GM19467 (cell line): ENCODE data around the gene PTGS2.

Experiments used
- ATAC-seq: cut with Tn5 transposase; IDR thresholded peaks from one replicate; pipeline ENCODE4 v1.9.1; 2021; ENCODE audit warnings: mild to moderate bottlenecking, moderate library complexity; ENCODE audit not compliant: unreplicated experiment

The PTGS2 gene

DNA sequence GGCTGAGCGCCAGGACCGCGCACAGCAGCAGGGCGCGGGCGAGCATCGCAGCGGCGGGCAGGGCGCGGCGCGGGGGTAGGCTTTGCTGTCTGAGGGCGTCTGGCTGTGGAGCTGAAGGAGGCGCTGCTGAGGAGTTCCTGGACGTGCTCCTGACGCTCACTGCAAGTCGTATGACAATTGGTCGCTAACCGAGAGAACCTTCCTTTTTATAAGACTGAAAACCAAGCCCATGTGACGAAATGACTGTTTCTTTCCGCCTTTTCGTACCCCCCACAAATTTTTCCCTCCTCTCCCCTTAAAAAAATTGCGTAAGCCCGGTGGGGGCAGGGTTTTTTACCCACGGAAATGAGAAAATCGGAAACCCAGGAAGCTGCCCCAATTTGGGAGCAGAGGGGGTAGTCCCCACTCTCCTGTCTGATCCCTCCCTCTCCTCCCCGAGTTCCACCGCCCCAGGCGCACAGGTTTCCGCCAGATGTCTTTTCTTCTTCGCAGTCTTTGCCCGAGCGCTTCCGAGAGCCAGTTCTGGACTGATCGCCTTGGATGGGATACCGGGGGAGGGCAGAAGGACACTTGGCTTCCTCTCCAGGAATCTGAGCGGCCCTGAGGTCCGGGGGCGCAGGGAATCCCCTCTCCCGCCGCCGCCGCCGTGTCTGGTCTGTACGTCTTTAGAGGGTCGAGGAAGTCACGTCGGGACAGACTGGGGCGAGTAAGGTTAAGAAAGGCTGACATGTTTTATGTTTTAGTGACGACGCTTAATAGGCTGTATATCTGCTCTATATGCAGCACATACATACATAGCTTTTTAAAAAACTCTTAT, at the start of gene PTGS2:
Gene PTGS2 (minus strand): TSS at position 179 of the 817 bp plus-strand sequence. CDS start 133 bp downstream, at position 46.
- ATAC-seq, result peak; percentile 71

DNA sequence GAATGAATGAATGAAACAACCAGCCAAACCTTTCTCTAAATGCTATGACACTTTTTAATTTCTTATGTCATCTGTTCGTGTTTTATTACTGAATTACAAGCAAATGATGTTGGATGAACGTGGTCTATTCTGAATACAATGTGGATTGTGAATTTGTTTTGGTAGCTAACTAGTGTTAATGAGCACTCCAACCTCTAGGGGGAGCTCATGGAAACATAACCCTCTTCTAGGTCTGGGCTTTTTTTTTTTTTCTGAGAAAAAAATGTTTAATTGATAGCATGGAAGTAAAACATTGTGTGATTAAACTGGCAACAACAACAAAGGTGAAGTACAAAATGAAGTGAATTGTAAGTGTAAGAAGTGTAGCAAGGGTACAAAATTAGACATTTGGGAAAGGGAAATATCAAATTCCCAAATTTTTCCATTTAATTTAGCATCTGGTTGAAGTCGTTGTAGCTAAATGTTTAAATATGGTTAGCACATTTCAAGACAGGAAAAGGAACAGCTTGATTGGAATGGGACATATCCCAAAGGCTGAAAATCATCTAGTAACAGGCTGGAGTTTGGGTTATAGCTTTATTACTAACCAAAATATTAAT, 42.6 kb upstream of the PTGS2 start:
- peak; percentile 96 for ATAC-seq

DNA sequence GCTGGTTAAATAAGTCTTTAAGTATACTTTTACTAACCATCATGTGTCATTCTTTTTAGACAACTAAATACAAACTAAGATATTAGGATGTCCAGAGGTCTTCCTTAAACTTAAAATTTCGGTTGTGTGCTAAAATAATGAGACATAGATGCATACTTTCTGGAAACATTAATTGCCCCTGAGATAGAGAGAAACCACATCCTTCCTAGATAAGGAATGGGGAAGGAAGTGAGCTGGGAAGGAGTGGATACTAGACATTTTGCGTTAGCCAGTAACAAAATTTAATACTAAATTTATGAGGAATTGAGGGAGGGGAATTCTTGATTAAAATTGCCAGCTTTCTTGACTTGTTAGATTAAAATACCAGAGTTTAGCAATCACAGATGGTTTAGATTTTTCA, 37.1 kb upstream of the PTGS2 start:
- ATAC-seq, result no peak

DNA sequence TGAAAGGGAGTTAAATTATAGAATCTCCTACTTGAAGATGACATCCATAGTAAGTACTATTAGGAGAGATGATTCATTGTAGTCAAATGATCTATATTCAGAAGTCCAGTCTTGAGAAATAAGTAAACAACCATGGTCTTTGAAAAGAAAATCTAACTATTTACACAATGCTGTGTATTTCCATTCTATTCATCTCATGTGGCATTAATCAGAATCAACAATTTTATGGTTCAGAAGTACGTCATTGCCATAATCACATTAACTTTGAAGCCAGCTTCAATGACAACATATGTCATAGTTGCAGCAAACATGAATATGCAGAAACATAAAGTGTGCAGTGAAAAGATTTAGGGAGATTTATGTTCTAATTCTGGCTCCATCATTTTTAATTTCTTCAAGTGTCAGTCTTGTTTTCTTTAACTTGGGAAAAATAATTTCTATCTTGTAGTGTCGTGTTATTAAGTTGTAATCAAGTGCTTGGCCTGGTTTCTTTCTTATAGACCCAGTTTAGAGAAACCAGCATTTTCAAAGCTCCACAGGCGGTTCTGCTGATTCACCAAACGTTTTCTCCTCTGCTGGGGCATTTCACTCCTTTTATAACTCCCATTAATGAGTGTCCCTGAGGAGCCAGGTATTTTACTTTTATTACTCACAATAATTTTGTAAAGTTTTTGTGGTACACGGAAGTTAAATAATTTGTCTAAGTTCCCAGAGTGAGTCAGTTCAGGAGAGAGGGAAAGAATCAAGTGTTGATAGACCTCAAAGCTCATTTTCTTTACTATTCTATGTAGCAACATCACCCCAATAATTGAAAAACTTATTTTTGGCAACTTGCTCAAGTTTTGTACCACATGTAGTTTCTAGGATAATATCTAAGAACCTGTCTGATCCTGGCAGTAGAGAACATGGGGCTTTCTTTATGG, 35.9 kb upstream of the PTGS2 start:
- ATAC-seq, result no peak

DNA sequence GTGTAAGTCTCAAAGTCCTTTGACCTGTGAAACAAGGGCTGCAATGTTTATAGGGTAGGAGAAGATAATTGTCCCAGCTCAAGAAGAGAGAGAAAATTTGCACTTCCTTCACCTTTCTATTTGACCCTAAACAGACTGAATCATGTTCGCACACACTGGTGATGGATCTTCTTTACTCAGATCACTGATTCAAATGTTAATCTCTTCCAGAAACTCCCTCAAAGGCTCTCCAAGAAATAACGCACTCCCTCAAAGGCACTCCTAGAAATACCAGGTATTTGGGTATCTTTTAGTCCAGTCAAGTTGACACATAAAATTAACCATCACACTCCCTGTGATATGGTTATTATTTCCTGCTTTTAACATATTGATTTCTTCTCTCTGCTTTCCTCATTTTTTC, 30.5 kb upstream of the PTGS2 start:
- no peak for ATAC-seq

DNA sequence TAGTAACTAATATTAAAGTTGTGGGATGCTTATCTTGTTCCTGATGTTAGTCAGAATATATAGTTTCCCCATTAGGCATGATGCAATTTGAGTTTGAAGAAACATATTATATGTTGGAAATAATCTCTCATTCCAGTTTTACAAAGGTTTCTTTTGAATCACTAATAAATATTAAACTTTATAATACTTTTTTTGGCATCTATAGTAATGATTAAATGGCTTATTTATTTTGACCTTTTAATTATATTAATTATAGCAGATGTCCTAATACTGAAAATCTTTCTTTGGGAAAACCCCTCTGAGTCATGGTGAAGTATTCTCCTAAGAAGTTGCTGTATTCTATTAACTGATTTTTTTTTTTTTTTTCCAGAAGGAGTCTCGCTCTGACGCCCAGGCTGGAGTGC, 28.5 kb upstream of the PTGS2 start:
- ATAC-seq, result no peak

DNA sequence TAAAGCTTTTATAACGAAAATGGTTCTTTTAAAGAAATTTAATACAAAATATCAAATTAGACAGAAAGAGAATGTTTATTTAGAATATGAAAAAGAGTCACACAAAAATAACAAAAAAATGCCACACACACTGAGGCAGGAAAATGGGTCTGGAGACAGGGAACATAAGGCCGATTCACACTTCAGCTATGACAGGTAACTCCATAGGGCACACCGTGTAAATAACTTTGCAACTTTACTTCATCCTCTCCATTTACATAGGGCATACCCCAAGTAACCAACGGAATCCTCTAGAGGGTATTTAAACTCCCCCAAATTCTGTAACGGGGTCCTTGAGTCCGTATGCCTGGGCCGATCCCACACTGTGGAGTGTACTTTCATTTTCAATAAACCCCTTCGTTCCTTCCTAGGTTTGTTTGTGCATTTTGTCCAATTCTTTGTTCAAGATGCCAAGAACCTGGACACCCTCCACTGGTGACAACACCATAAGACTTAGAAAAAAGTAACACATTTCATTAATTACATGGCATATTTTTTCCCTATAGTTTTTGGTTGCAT, 23.1 kb upstream of the PTGS2 start:
- no peak for ATAC-seq

DNA sequence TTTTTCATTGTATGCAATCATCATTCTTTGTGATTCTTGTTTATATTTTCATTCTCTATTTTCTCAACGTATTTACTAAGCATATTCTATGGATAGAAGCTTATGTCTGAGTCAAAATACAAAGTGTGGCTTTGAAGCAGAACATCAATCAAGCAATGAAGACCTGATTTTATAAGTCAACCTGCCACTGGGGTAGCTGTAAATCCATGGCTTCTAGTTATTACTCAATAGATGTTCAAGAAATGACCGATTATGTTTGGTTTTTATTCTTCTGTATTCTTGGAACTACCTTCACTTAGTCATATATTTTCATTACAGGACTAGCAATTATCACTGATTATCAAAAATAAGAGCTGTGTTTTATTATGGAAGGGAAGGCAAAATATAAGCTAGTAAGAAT, 20.5 kb upstream of the PTGS2 start:
- no peak for ATAC-seq

DNA sequence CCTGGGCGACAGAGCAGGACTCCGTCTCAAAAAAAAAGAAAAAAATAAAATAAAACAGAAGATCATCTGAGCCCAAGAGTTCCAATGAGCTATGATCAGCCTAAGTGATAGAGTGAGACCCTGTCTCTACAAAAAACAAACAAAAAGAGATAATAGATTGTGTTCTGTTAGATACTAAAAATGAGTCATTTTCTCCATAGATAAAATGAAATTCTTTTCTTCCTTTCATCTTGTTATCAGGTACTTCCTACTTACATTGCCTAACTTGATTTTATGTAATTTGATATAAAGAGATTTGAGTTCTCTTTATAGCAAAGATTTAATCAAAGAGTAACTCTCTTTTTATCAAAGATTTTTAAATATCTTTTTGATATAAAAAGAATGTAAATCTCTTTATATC, 19.3 kb upstream of the PTGS2 start:
- ATAC-seq, result no peak

DNA sequence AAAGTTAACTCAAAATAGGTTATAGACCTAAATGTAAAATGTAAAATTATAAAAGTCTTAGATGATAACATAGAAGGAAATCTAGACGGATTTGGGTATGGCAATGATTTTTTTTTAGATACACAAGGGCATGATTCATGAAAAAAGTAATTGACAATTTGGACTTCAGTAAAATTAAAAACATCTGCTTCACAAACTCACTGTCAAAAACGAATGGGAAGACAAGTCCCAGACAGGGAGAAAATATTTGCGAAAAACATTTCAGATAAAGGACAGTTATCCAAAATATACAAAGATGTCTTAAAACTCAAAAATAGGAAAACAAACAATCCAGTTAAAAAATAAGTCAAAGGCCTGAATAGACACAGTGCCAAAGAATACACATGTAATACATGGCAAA, 9.7 kb upstream of the PTGS2 start:
- no peak for ATAC-seq

DNA sequence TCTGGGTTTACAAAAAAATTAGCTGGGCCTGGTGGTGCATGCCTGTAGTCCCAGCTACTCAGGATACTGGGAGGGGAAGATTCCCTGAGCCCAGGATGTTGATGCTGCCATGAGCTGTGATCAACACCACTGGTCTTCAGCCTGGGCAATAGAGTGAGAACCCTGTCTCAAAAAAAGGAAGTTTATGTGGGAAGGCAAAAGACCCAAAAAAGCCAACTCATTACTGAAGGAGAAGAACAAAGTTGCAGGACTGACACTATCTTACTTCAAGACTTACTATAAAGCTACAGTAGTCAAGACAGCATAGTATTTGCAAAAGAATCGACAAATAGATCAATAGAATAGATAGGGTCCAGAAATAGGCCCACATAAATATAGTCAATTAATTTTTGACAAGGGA, 9.2 kb upstream of the PTGS2 start:
- no peak for ATAC-seq

DNA sequence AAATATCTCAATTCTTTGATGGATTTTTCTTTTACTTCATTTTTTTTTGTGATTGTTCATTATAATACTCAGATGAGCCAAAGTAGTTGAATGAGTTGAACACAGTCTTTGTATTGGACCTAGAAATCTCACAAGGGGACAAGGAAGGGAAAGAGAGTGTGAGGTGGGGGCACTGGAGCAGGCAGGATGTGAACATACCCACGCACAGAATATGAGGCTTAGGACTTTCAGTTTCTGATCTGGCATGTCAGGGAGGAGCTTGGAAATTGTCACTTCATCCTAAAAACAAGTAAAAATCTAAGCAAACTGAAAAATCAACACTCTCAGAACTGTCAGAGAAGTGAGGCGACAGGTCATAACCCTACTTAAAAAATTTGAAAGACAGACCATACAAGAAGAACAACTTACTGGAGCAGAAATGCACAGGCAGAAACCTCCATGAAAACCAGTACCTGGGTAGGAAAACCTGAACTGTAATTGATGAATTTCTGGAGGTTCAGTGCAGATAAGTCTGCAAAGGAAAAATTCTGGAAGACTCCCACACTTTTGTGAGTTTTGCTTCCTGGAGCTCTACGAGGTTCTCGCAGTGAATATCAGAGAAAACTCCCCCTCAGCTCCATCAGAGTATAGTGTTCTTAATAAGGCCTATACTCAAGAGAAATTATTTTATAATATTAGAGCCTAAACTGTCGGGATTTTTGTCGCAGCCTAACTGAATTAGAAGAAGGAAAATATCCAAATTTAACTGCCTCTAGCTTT, 3.6 kb upstream of the PTGS2 start:
- no peak for ATAC-seq

DNA sequence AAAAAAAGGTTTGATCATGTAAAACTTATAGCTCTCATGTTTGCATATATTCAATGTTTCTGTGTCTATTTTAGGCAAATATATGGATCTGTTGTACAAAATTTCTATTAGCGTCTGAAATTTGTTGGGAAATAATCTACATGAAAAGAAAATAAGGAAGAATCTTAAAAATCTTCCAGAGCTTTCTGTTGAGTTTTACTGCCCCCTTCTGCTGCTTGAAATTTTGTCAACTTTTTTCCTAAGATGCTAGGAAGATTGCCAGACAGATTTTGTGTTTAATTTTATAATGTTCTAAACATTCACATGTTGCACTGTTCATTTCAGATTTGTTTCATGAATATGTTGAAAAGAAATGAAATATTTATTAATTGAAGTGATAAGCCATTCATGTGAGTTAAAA, 2.5 kb upstream of the PTGS2 start:
- no peak for ATAC-seq

DNA sequence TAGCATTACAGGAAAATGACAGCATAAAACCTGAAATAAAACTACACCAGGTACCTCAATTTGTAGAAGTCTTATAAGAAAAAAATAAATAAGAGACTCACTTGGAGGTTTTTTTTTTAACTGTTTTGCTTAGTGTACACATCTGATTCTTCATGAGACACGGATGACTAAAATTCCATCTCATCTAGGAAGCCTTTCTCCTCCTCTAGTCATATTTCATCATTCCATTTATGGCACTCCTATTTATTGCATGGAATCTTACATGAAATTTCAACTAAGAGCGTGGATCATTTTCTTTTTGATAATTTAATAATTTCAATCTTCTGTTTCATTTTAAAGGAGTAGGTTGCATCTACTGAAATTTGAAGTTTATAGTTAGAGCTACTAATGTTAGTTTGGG, 1.6 kb upstream of the PTGS2 start:
- ATAC-seq, result no peak

DNA sequence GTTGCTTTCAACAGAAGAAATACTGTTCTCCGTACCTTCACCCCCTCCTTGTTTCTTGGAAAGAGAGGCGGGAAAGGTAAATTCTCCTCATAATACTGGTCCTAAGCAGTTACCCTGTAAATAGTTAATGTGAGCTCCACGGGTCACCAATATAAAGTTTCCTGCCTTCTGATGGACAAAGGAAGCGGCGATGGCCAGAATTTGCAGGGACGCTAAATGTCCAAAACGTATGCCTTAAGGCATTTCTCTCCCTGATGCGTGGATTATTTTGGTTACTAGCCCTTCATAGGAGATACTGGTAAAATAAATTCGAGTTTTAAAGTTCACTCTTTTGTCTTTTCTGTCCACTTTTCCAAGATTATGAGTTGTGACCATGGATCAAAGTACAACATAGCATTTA, 898 bp upstream of the PTGS2 start:
- no peak for ATAC-seq

DNA sequence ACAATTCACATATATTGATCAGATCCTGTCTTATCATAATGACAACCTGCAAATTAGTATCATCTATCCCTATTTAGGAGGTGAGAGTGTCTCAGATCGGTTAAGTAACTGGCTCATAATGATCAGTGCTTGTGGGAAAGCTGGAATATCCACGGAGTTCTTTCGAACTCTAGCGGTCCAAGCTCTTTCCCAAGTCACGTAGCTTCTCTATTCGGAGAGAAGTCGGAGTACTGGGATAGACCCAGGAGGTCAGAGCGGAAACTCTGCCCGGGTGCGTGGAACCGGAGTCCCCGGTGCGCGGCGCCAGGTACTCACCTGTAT, 339 bp downstream of the PTGS2 start:
- no peak for ATAC-seq

DNA sequence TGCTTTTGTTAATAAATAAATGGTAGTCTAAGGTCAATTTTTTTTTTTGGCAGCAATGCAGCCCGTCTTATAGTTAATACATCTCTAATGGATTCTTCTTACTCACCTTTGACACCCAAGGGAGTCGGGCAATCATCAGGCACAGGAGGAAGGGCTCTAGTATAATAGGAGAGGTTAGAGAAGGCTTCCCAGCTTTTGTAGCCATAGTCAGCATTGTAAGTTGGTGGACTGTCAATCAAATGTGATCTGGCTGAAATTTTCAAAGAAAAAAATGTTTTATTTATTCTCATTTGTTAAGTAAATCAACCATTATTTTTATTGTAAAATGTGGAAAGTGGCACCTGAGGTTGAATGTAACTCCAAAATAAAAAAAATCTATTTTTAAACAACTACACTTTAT, 2.1 kb downstream of the PTGS2 start:
- no peak for ATAC-seq

DNA sequence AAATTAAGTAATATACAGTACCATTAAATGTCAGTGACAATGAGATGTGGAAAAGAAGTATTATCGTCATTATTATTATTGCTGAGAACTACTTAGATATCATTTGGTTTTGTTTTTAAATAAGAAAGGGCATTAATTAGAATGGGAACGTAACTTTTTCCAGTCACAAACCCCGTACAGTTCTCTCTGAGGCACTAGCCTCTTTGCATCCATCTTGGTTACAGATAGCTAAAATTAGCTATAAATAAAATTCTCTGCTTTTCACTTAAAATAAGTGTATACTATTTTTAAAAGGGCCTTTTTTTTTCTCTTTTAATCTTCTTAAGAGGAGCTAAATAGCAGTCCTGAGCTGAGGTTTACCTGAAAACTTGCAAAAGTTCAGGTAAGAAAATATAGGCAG, 7.6 kb downstream of the PTGS2 start:
- ATAC-seq, result no peak

DNA sequence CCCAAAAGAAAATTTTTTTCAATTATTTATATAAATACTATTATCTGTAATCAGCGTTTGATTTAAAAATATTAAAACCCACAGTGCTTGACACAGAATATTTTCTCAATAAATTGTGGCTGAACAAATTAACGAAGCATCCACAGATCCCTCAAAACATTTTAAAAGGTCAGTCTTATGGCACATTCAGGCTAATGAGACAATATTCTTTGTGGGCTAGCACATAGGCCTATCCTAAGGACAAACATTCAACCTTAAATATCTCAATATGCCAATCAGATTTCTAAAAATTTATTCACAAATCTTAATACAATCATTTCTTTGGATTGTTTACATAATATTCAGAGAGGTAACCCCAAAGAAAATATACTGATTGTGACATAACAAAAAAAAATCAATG, 8.1 kb downstream of the PTGS2 start:
- no peak for ATAC-seq

DNA sequence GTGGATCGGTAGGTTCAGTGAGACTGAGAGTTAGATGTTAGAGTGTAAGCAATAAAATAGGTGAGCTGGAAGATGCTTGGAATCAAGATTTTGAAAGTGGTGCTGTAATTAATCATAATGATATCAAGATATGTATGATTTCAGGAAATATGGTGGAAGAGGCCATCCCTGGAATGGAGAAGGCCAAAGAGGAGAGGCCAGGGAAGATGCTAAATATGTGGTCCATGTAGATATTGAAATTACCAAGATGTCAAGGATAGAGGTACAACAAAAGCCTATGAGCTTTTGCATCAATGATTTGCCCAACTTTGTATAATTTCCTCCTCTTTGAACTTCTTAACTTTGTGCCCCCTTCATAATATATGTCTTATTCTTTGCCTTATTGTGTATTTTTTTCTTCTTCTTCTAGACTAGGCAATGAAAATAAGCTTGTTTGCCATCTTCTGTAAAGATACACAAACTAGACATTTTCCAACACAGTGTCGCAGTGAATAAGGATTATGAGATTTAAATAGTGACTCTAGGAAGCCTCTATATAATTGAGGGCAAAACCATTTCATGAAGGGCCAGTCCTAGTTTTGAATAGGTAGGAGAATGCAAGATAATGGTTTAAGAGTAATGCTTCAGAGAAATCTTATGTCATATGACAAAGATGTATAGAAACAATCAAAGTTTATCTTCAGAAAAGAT, 8.9 kb downstream of the PTGS2 start:
- ATAC-seq, result no peak
